NB4 (cell line): Measurements from ENCODE around the gene MAML2.

ENCODE experiments used
- DNase-seq: peaks from one replicate; pipeline ENCODE4 v3.0.0; 2010; ENCODE audit warnings: low read depth
- H3K4me3 ChIP-seq: one replicate; pipeline ENCODE4 v1.5.1; 2011; ENCODE audit warnings: mild to moderate bottlenecking, low read depth, low read length, moderate library complexity
- CTCF ChIP-seq: IDR thresholded peaks from one replicate; pipeline ENCODE4 v1.5.1; 2012; ENCODE audit warnings: low read depth, low read length
- MAX ChIP-seq: IDR thresholded peaks from 2 replicates; pipeline ENCODE4 v1.6.1; 2011; ENCODE audit warnings: low read depth, low read length
- MYC ChIP-seq: IDR thresholded peaks from 2 replicates; pipeline ENCODE4 v1.6.1; 2011; ENCODE audit warnings: low read depth, low read length
- POLR2A ChIP-seq: IDR thresholded peaks from 2 replicates; pipeline ENCODE4 v1.6.1; 2011; ENCODE audit warnings: mild to moderate bottlenecking; ENCODE audit not compliant: insufficient read length; ENCODE audit errors: extremely low read depth

MAML2 gene

GRCh38 chr11:96324912-96325311, 18.1 kb downstream of the MAML2 start:
- no peak for DNase-seq
- TF ChIP-seq CTCF (no peak), POLR2A (no peak), MYC (no peak), MAX (no peak)
- H3K4me3 ChIP-seq = no peak overlapping the region

- DNase-seq = no peak
- TF ChIP-seq MAX (no peak), POLR2A (no peak), CTCF (no peak), MYC (no peak)
- no peak overlapping the region for H3K4me3 ChIP-seq
Observed at GRCh38 chr11:96323642-96323985, 19.4 kb downstream of the MAML2 start.

- no peak overlapping the region for H3K4me3 ChIP-seq
- no peak for DNase-seq
- no peak for TF ChIP-seq MYC
- TF ChIP-seq MAX = no peak
- no peak for TF ChIP-seq CTCF
- no peak for TF ChIP-seq POLR2A
Observed at GRCh38 chr11:96322775-96323641, 20.0 kb downstream of the MAML2 start.

- no peak for DNase-seq
- TF ChIP-seq MAX (no peak), CTCF (no peak), MYC (no peak), POLR2A (no peak)
- H3K4me3 ChIP-seq = no peak overlapping the region
Observed at GRCh38 chr11:96321091-96321490, 21.9 kb downstream of the MAML2 start.

- no peak overlapping the region for H3K4me3 ChIP-seq
- DNase-seq = no peak
- TF ChIP-seq POLR2A = no peak
- no peak for TF ChIP-seq MAX
Observed at GRCh38 chr11:96319898-96320656, 22.9 kb downstream of the MAML2 start.

- H3K4me3 ChIP-seq = no peak overlapping the region
- DNase-seq = no peak
- TF ChIP-seq MYC (no peak), POLR2A (no peak), MAX (no peak), CTCF (no peak)
Observed at GRCh38 chr11:96318850-96319249, 24.1 kb downstream of the MAML2 start.
